Right lobe of liver (tissue), 4 donors: ENCODE measurements around the gene EPN3.

Source experiments
- CTCF ChIP-seq, 4 donors: fragments of 200-600 bp in 3 of 4; fragments of 450-650 bp in 1 of 4; IDR thresholded peaks; one replicate each; pipeline versions ENCODE4 v1.5.1 to v1.8.0; 2016 to 2022; ENCODE audit warnings: antibody characterized with exemption in 4 of 4, mild to moderate bottlenecking in 2 of 4
- POLR2A ChIP-seq: fragments of 450-650 bp; IDR thresholded peaks from one replicate; pipeline ENCODE4 v1.6.1; 2017; ENCODE audit warnings: antibody characterized with exemption, mild to moderate bottlenecking
- donor health status: DM: no; HTN: no; CAD: no.
- donor health status: DM: no; HTN: no; CAD: no.
- donor health status: DM: no; HTN: yes; CAD: no.

- no peak for TF ChIP-seq CTCF (IDR thresholded peaks at IDR 0.05)
- TF ChIP-seq POLR2A = no peak
Measured at GRCh38 chr17:50587571-50587970, 55.0 kb downstream of the EPN3 start.
